Measurements from ENCODE around the gene MICAL3.

Gene MICAL3

GRCh38 chr22:17788528-17789378 lies 235.6 kb downstream of the MICAL3 start:
- POLR2A ChIA-PET, result interaction anchor here (0.6 kb wide), 1 partner anchor 59 kb away, joined by 3 read pairs; no protein-coding TSS in a partner anchor
- no peak for DNase-seq (ENCODE audit: extremely low spot score)
- CTCF ChIA-PET, result interaction anchor here (1.3 to 5.5 kb wide), 2 partner anchors 45 to 287 kb away, joined by 4 to 64 read pairs; no protein-coding TSS in a partner anchor
- TF ChIP-seq CTBP1 (IDR thresholded peaks at IDR 0.05; ENCODE audit: borderline replicate concordance), result no peak
- TF ChIP-seq L3MBTL2 (conservative IDR thresholded peaks at IDR 0.05), result no peak
- TF ChIP-seq BHLHE40 (IDR thresholded peaks at IDR 0.05; ENCODE audit: borderline replicate concordance), result no peak
- TF ChIP-seq HDGF (IDR thresholded peaks at IDR 0.05; ENCODE audit: borderline replicate concordance), result no peak
- TF ChIP-seq SP1 (IDR thresholded peaks at IDR 0.05), result no peak
- TF ChIP-seq FOXM1 (IDR thresholded peaks at IDR 0.05; ENCODE audit: borderline replicate concordance), result no peak
- TF ChIP-seq ARNT (IDR thresholded peaks at IDR 0.05), result no peak
- no peak for TF ChIP-seq TARDBP (IDR thresholded peaks at IDR 0.05)
- TF ChIP-seq ZNF384 (IDR thresholded peaks at IDR 0.05), result no peak
- no peak for TF ChIP-seq FOXA1 (IDR thresholded peaks at IDR 0.05)
- TF ChIP-seq ELF4 (IDR thresholded peaks at IDR 0.05), result no peak

- POLR2A ChIA-PET, result interaction anchor here (0.6 to 1.6 kb wide), 2 partner anchors 36 to 58 kb away, joined by 3 to 5 read pairs; no protein-coding TSS in a partner anchor
- TF ChIP-seq HDGF (IDR thresholded peaks at IDR 0.05; ENCODE audit: borderline replicate concordance) (no peak), SP1 (IDR thresholded peaks at IDR 0.05) (no peak), FOXK2 (IDR thresholded peaks at IDR 0.05) (no peak), ARNT (IDR thresholded peaks at IDR 0.05) (no peak)
- no peak for DNase-seq (ENCODE audit: extremely low spot score)
- CTCF ChIA-PET, result interaction anchor here (0.9 to 5.5 kb wide), 3 partner anchors 44 to 288 kb away, joined by 3 to 64 read pairs (median 4); no protein-coding TSS in a partner anchor
Measured at GRCh38 chr22:17787716-17788330, 236.5 kb downstream of the MICAL3 start.

- no peak for DNase-seq (ENCODE audit: extremely low spot score)
- POLR2A ChIA-PET, result interaction anchor here (1.6 kb wide), 1 partner anchor 35 kb away, joined by 5 read pairs; no protein-coding TSS in a partner anchor
- no peak for TF ChIP-seq FOXA1 (IDR thresholded peaks at IDR 0.05)
- no peak for TF ChIP-seq L3MBTL2 (conservative IDR thresholded peaks at IDR 0.05)
- no peak for TF ChIP-seq BHLHE40 (IDR thresholded peaks at IDR 0.05; ENCODE audit: borderline replicate concordance)
- TF ChIP-seq FOXK2 (IDR thresholded peaks at IDR 0.05), result no peak
- TF ChIP-seq LEF1 (IDR thresholded peaks at IDR 0.05; ENCODE audit: borderline replicate concordance), result no peak
- no peak for TF ChIP-seq CTBP1 (IDR thresholded peaks at IDR 0.05; ENCODE audit: borderline replicate concordance)
- no peak for TF ChIP-seq TARDBP (IDR thresholded peaks at IDR 0.05)
- TF ChIP-seq SP1 (IDR thresholded peaks at IDR 0.05), result no peak
- TF ChIP-seq ZNF384 (IDR thresholded peaks at IDR 0.05), result no peak
- TF ChIP-seq PKNOX1 (IDR thresholded peaks at IDR 0.05), result no peak
- no peak for TF ChIP-seq FOXM1 (IDR thresholded peaks at IDR 0.05; ENCODE audit: borderline replicate concordance)
- TF ChIP-seq ELF4 (IDR thresholded peaks at IDR 0.05), result no peak
- no peak for TF ChIP-seq SUZ12 (IDR thresholded peaks at IDR 0.05)
- CTCF ChIA-PET, result interaction anchor here (0.9 to 5.5 kb wide), 4 partner anchors 43 to 289 kb away, joined by 3 to 64 read pairs (median 4); no protein-coding TSS in a partner anchor
Measured at GRCh38 chr22:17787241-17787640, 237.1 kb downstream of the MICAL3 start.

- TF ChIP-seq FOXM1 (IDR thresholded peaks at IDR 0.05; ENCODE audit: borderline replicate concordance) (no peak), ELF4 (IDR thresholded peaks at IDR 0.05) (no peak), CTBP1 (IDR thresholded peaks at IDR 0.05; ENCODE audit: borderline replicate concordance) (no peak), ARNT (IDR thresholded peaks at IDR 0.05) (no peak), NFRKB (IDR thresholded peaks at IDR 0.05) (no peak), TARDBP (IDR thresholded peaks at IDR 0.05) (no peak), BHLHE40 (IDR thresholded peaks at IDR 0.05; ENCODE audit: borderline replicate concordance) (no peak), PKNOX1 (IDR thresholded peaks at IDR 0.05) (no peak), HDGF (IDR thresholded peaks at IDR 0.05; ENCODE audit: borderline replicate concordance) (no peak), ZNF384 (IDR thresholded peaks at IDR 0.05) (no peak), LEF1 (IDR thresholded peaks at IDR 0.05; ENCODE audit: borderline replicate concordance) (no peak), SUZ12 (IDR thresholded peaks at IDR 0.05) (no peak), FOXA1 (IDR thresholded peaks at IDR 0.05) (no peak), FOXK2 (IDR thresholded peaks at IDR 0.05) (no peak), SP1 (IDR thresholded peaks at IDR 0.05) (no peak), L3MBTL2 (conservative IDR thresholded peaks at IDR 0.05) (no peak)
- ChIA-PET POLR2A (interaction anchor here (1.6 kb wide), 1 partner anchor 35 kb away, joined by 5 read pairs; no protein-coding TSS in a partner anchor), CTCF (interaction anchor here (0.6 to 5.5 kb wide), 5 partner anchors 17 to 290 kb away, joined by 3 to 64 read pairs (median 3); no protein-coding TSS in a partner anchor)
- no peak for DNase-seq (ENCODE audit: extremely low spot score)
Measured at GRCh38 chr22:17786435-17787161, 237.8 kb downstream of the MICAL3 start.
